IPS DF 19.7 (cell line): Measurements from ENCODE around the gene C1orf21.
"Not testable (repeated sequence)": the region's sequence is repeated elsewhere in the genome, so short reads cannot be mapped to it uniquely, and the experiment has no call there.

Experiments used
- DNase-seq: peaks from one replicate; pipeline ENCODE4 v3.0.0-alpha.2; 2013; ENCODE audit warnings: low read depth, low spot score

The C1orf21 gene, protein sequence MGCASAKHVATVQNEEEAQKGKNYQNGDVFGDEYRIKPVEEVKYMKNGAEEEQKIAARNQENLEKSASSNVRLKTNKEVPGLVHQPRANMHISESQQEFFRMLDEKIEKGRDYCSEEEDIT

DNA sequence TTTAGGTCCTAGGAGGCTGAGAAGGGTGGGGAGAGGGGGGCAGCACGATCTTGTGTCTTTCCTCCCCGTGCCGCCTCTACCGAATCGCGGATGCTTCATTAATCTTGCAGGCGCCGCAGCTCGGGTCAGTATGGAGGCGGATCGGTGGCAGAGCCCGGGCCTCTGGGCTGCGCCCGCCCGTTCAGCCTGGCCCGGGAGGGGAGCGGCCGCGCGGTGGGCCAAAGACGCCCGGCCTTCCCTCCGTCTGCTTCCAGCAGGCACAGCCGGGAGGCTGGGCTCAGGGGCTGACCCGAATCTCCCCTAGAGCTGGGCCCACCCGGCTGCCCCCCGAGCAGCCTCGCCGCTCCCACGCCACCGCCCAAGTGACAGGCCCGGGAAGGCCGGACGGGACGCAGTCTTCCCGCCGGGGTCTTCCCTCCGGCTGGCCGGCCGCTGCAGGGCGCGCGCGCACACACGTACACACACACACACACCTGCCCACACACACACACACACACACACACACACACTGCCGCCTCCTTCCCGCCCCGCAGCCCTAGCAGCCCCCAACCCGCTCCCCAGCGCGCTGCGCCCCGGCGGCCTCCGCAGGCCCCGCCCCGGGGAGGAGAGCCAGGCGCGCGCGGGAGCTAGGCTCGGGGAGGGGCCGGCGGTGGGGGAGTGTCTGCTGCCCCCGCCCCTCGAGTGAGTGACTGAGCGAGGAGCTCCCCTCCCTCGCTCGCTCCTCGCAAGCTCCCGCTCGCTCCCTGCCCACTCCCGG lies at the start of gene C1orf21:
C1orf21 (plus strand) TSS at position 718 of the 757 bp plus-strand sequence. CDS start 90,481 bp downstream, outside the sequence.
- DNase-seq = no peak

DNA sequence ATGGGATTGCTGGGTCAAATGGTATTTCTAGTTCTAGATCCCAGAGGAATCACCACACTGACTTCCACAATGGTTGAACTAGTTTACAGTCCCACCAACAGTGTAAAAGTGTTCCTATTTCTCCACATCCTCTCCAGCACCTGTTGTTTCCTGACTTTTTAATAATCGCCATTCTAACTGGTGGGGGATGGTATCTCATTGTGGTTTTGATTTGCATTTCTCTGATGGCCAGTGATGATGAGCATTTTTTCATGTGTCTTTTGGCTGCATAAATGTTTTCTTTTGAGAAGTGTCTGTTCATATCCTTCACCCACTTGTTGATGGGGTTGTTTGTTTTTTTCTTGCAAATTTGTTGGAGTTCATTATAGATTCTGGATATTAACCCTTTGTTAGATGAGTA lies 49.0 kb upstream of the C1orf21 start:
- DNase-seq = not testable (repeated sequence)

DNA sequence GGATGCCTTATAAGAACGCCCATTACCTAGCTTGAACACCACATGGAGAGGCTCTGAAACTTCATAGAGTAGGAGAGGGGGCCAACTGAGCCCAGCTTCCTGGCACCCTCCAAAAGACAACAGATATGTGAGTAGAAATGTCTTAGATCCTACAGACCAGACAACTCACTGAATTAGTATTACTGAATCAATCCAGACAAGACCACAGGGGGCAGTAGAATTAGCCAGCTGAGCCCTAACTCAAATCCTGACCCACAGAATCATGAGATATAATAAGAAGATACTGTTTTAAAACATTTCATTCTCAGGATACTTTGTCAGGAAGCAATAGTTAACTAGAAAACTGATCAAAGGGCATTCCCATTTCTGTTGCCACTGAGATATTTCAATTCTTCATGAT lies 45.8 kb upstream of the C1orf21 start:
- no peak for DNase-seq

DNA sequence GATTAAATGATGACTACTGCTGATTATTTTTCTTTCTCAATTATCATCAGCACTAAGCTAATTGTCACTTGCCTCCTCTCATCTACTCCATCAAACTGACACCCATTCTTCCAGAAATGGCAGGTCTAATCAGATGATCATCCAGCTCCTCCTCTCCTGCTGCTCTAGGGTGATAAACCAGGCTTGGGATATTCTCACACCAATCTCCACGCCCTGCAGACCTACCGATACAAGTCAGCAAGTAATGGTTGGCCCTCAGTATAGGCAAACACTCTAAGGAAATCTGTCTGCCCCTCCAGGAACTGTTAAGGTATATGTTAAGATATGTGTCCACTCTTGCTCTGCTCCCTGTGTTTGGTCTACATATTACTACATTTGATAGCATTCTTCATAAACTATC lies 36.3 kb upstream of the C1orf21 start:
- no peak for DNase-seq

DNA sequence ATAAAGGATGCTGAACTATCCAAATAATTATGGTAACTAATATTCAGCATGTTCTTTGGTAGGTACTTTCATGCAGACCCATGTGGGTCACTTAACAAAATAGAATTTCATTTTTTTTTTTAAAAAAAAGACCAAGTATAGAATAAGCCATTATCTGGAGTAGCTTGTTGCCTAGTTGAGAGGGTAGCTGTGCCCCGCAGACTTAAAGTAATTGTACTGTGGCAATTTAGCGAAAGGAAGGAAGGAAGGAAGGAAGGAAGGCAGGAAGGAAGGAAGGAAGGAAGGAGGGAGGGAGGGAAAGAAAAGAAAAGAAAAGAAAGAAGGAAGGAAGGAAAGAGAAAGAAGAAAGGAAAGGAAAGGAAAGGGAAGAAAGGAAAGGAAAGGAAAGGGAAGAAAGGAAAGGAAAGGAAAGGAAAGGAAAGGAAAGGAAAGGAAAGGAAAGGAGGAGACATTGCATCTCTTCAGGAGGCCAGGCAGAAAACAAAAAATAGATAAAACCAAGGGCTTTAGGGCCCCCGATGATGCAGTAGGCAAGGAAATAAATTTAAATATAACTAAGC lies 35.3 kb upstream of the C1orf21 start:
- DNase-seq = no peak

DNA sequence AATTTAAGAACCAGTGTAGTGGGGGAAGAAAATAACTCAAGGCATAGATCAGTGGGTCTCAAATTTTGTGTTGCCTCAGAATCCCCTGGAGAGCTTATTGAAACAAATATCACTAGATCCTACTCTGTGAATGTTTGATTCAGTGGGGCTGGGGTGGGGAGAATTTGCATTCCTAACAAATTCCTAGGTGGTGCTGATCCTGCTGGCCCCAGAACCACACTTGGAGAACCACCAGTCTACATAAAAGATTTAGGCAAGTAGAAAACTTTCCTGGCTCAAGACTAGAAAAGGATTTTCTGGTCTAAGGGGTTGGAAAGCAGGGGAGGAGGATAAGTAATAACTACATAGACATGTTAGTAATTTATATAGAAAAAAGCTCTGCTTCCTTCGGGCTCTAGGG lies 34.1 kb upstream of the C1orf21 start:
- DNase-seq = no peak

DNA sequence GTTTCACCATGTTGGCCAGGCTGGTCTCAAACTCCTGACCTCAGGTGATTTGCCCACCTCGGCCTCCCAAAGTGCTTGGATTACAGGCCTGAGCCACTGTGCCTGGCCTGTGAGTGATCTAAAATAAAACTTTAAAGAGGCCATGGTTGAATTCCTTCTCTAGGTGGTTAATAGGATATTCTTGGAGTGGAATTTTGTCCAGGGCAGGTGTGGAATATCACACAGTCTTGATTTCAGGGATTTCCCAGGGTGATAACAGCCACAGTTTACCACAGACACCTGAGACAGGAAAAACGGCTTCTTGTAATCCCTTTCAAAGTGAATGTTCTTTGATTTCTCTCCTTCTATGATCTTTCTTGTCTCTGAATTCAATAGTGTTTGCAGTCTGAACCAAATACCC lies 32.1 kb upstream of the C1orf21 start:
- no peak for DNase-seq

DNA sequence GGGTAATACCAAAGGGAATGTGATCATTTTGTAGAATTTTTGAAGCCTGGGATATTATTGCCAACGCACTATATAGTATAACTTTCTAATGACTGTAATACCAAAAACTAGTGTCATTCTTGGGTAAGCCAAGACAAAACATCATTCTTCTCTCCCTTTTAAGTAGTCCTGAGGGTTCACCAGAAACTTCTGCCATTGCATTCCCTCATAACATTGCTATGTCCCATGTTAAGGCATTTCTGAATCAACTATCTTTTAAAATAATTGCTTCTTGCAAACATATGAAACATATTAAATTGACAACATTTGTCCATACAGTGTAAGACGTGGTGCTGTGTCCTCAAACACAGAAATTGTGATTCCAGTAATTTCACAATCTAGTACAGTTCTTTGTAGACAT lies 29.9 kb upstream of the C1orf21 start:
- no peak for DNase-seq

DNA sequence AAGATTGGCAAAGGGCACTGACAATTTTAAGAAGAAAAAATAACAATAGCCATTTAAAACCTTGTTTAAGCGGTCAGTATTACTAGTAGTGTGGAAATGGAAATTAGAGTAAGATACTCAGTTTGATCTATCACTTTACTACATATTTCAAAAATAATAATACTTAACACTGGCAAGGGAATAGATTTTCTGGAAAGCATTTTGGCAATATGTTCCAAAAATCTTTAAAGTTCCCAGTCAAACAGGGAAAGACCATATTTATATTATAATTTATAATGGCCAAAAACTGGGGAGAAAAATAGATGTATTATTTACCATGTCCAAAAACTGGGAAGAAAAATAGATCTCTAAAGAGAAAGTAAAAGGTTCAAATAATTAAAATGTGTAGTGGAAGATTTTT lies 28.6 kb upstream of the C1orf21 start:
- no peak for DNase-seq

DNA sequence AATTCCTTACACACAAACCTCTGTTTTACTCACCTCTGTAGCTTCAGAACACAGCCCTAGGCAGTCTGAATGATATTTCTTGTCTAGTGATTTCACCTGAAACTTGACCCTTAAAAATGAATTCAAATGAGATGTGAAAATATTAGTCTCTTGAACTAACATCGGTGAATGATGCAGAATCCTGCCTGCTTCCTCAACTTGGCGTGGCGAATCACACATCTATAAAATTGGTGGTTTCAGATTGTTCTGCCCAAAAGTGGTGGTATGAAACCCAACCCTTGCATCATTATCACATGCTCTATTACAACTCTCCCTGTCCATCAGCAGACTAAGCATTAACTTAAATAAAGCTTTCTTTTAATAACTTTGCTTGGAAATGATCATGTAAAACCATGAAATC lies 26.9 kb upstream of the C1orf21 start:
- DNase-seq = no peak

DNA sequence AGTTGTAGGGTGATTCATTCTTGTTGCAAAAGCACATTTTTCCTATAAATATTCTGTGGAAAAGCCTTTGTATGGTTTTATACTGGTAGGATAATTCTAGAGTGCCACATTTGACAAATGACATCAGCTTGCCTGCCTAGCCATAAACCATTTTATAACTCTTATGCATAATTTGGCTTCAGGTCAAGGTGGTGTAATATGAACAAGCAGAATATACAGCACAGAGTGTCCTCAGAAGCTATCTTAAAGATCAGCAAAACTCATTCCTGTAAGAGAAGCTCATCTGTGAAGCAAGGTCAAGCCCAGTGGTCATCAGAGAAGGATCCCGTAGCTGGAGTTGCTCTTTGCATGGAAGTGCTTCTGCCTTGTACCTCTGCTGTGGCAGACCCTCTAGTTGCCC lies 24.0 kb upstream of the C1orf21 start:
- no peak for DNase-seq

DNA sequence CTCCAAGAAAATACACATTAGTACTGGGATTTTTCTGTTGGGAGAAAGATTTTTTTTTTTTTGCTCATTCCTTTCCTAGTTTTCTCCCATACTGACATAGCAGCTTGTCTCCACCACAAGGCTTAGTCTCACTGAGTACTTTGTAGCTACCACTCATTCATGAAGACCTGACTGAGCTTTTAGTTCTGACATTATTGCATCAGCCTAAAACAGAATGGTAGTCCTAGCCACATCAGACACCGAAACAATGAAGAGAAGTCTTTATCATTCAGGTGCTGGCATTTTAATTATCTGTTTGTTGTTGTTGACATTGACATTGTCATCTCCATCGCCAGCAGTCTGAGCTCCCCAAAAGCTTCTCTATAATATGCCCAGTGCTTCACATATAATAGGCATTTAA lies 21.1 kb upstream of the C1orf21 start:
- DNase-seq = no peak

DNA sequence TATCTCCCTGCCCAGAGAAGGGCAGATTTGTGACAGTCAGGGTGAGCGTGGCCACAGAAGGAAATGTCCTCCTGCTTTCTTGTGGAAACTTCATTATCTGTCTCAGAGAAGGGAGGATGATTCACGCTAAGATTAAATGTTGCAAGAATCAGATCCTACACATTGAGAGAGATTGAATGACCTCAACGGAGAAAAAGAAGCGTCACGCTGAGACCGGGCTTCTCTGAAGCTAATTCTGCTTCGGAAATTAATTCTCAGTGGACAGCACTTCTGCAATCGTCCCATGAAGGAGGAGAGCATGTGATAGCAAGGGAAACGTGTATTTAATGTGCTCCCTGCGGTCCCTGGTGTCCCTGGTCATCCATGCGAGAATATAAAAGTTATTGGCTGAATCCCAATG lies 19.8 kb upstream of the C1orf21 start:
- DNase-seq = no peak

DNA sequence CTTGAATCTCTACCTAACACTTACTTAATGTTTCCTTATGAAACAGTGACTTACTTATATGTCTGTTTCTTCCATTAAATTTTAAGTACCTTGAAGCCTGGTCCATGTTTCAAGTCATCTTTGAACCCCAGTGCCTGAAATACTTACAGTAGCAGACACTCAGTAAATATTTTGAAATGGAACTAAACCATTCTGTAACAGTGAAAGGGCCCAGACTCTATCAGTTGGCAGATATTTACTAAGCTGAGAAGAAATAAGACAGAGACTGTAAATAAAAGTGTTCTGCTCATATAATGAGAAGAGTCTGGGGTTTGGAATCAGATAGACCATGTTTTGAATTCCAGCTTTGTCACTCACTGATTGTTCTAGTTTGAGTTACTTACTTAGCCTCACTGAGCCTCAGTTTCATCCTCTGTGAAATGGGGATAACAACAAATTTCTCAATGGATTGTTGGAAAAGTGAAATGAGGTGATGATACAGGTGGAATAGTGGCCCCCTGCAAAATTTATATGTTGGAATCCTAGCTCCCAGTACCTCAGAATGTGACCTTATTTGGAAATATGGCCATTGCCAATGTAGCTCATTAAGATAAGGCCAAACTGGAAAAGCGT lies 19.3 kb upstream of the C1orf21 start:
- no peak for DNase-seq

DNA sequence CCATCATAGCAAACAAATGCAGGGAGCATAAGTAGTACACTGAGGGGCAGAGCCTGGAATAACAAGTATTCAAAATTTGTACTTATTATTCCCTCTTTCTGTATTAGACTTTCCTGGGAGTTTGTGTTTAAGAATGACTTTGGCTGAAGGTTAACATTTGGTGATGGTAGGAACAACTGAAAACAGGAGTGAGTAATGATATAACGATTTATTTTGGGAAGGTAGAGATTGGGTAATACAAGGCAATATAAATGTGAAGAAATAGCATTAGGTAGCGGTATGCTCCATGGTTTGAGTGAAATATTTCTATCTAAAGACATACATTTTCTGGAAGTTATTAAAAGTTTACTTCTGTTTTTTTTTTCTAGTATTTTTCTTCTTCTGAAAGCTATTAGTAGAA lies 18.5 kb upstream of the C1orf21 start:
- DNase-seq = no peak

DNA sequence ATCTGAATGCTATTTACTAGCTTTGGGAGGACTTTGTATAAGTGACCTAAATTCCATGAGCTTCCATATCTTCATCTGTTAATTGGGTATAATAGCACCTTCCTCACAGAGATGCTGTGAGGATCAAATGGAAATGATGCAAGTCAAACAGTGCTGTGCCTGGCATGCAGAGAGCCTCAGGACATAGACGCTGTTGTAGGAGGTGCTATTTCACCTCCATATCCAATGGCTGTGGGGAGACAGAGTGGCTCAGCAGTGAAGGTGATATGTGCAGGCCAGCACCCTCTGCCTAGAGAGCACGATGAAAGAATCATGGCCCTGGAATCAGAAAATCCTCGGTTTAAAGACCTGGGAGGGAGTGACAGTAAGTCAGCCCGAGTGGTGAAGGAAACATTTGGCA lies 16.0 kb upstream of the C1orf21 start:
- DNase-seq = no peak

DNA sequence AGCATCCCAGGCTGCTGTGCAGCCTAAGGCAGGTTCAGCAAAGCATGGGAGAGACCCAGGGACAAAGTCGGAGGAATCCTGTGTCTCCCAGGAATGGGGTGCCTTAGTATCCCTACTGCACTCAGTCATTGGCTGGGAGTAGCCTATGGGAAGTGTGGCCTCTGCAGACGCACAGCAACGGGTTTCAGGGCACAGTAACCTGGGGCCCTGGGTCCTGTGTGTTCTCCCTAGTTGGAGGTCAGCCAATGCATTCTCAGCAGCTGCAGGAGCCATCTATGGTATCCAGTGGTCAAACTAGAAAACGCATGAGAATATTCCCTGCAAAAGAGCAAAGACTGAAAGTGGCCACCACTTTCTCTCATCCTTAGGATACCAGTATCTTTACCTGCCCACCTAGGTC lies 13.7 kb upstream of the C1orf21 start:
- DNase-seq = no peak

DNA sequence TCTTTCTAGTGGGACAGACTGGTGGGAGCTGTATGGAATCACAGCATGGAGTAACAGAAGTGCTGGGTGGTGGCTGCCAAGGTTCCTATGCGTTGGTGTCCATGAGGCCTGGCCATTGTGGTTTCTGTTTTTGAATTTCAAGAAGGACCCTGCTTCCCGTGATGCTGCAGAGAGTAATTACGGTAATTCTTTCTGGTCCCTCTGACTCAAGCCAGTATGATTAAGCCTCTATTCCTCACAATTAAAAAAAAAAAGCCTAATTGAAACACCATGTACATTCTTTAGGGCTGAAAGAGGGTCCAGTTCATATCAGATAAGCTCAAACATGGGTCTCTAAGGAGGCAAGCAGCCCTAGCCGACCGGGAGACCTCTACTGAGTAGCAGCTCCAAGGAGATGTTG lies 10.5 kb upstream of the C1orf21 start:
- DNase-seq = no peak

DNA sequence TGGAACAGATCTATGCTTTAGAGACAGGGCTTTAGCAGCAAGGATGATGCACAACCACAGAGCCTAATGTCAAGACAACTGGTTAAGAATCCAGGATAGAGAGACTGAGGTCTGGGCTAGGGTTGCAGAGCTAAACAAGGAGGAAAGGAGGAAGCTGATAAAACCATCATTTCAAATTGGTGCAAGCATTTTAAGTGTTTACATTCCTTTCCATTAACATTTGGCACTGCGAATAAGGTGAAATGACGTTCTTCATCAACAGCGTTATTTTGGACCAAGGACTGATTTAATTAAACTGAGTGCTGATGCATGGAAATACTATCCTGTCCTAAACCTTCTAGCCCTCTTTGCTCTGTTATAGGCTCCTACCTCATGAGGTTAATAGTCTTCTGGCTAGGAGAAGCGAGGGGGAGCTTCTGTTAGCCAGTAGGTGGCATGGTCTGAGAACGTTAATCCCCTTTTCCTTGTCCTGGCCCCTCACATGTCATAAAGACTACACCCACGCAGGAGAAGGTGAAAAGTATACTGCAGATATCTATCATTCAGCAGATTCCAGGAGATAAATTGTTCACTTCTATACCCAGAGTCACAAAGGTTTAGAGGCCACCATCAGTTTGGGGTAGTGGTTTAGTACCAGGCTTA lies 7.6 kb upstream of the C1orf21 start:
- DNase-seq = no peak

DNA sequence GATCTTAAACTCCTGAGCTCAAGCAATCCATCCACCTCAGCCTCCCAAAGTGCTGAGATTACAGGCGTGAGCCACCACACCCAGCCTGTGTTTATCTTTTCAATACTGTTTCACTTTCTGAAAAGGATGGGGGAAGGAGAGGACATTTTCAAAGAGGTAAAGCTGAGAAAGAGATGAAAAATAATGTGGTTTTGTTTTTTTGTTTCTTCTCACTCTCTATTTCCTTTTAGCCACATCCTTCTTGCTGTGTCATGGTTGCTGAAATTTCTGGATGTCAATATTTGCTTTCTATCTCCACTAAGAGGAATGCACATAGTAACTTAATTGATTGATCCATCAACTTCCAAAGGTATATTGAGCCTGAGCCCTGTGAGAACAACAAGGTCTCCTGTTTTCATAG lies 6.4 kb upstream of the C1orf21 start:
- no peak for DNase-seq

DNA sequence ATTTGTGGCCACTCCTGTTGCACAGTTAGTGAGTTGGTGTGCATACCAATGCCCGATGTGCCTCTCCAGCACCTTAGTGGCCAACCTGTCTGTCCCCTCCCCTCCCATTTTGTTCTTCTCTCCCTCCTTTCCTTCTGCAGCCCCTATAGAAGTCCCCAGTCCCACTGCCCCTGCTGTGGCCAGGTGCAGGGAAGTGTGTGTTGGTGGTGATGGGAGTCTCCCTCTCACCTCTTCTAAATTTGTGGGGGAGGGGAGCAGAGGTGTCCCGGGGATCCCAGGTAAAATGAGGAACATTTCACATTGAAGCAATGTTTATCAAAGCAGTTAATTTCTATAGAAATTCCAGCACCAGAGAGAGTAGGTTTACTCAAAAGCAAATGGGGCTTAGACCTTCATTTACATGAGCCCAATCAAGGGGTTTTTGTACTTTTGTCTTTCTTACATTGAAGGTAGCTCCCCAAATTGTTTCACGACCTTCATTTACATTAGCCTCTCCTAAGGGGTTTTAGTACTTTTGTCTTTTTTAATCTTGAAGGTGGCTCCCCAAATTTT lies 3.0 kb upstream of the C1orf21 start:
- DNase-seq = no peak

DNA sequence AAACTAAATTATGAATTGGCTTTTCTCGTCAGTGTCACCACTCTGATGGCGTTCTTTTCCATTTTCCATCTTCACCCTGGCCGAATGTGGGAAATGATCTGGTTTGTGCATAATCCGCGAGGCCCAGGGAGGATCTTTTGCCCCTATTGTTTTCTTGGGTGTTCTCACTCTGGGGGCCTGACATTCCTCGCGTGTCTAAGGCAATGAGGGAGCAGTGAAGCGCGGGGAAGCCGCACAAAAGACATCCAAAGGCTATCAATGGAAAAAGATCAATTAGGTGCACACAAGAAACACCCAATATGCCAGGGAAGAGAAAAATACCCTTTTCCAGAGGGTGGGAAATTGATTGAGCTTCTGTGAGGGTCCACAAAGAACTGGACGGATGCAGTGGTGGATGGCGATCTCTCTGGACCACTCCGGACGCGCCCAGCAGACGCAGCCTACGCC lies 941 bp upstream of the C1orf21 start:
- no peak for DNase-seq
